Ascending aorta (tissue), 2 donors: ENCODE data around the gene JAM3. TPM values are rescaled to one million over a fixed set of nuclear protein-coding genes. Genes with fewer than 3 reads are reported as not detected.

Experiments
- DNase-seq, 2 donors: peaks; one replicate each; pipeline ENCODE4 v3.0.0-alpha.2; 2019; ENCODE audit warnings: low spot score in 2 of 2
- H3K27ac ChIP-seq, 2 donors: fragments of 200-600 bp; sonication (generic); one replicate each; pipeline ENCODE4 v1.5.1; 2016 to 2017; ENCODE audit warnings: mild to moderate bottlenecking in 1 of 2
- H3K27me3 ChIP-seq: fragments of 200-600 bp; sonication (generic); one replicate; pipeline ENCODE4 v1.5.1; 2017
- H3K36me3 ChIP-seq, 2 donors: fragments of 200-600 bp; sonication (generic); one replicate each; pipeline ENCODE4 v1.5.1; 2016
- H3K4me1 ChIP-seq, 2 donors: fragments of 200-600 bp; sonication (generic); one replicate each; pipeline ENCODE4 v1.5.1; 2016 to 2017; ENCODE audit warnings: mild to moderate bottlenecking in 1 of 2
- H3K4me3 ChIP-seq, 2 donors: fragments of 200-600 bp; sonication (generic); one replicate each; pipeline ENCODE4 v1.5.1; 2016 to 2017; ENCODE audit warnings: mild to moderate bottlenecking in 1 of 2
- H3K9me3 ChIP-seq, 2 donors: fragments of 200-600 bp; sonication (generic); one replicate each; pipeline ENCODE4 v1.5.1; 2016
- intact Hi-C: fragments of 100-400 bp; cut with DNase I; formaldehyde crosslinking; loops from one replicate; pipeline ENCODE4 v1.15.1; 2023
- total RNA-seq: library from RNA; depleted of rRNA; stranded (reverse); fragments of >200 nt; gene quantifications from one replicate; pipeline ENCODE4 v1.1.0, GENCODE V29; 2016
- TF ChIP-seq, protein P1 (sequence below), 3 experiments: fragments of 200-600 bp in 2 of 3; fragments of 450-650 bp in 1 of 3; sonication (generic) in 2 of 3; IDR thresholded peaks; one replicate each; pipeline ENCODE4 v1.5.1; 2016 to 2019; ENCODE audit warnings: antibody characterized with exemption in 3 of 3, mild to moderate bottlenecking in 1 of 3, moderate library complexity in 1 of 3

The JAM3 gene
- total RNA-seq, 1 donor from 2014 or later, result 59.8 TPM

GRCh38 chr11:134120921-134121526 lies 52.2 kb downstream of the JAM3 start:
- Histone ChIP-seq H3K4me3 (peak overlapping the region; percentile 43 to 57), H3K27ac (peak overlapping the region; percentile 90 to 92), H3K9me3 (no peaks in the 10 kb centered on the region), H3K36me3 (no peaks in the 10 kb centered on the region), H3K27me3 (no peaks in the 10 kb centered on the region), H3K4me1 (peaks cover 13 to 49% of the 10 kb centered on the region in 2 donors)
- intact Hi-C loops, result loop anchor here (1.0 to 5.0 kb wide), 4 partner anchors 18 to 164 kb away; partner anchors contain the start of genes IGSF9B and JAM3
- DNase-seq, result no peak
- TF ChIP-seq, protein P1, sequence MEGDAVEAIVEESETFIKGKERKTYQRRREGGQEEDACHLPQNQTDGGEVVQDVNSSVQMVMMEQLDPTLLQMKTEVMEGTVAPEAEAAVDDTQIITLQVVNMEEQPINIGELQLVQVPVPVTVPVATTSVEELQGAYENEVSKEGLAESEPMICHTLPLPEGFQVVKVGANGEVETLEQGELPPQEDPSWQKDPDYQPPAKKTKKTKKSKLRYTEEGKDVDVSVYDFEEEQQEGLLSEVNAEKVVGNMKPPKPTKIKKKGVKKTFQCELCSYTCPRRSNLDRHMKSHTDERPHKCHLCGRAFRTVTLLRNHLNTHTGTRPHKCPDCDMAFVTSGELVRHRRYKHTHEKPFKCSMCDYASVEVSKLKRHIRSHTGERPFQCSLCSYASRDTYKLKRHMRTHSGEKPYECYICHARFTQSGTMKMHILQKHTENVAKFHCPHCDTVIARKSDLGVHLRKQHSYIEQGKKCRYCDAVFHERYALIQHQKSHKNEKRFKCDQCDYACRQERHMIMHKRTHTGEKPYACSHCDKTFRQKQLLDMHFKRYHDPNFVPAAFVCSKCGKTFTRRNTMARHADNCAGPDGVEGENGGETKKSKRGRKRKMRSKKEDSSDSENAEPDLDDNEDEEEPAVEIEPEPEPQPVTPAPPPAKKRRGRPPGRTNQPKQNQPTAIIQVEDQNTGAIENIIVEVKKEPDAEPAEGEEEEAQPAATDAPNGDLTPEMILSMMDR (IDR thresholded peaks at IDR 0.05), result no peak

GRCh38 chr11:134124660-134125451 lies 56.0 kb downstream of the JAM3 start:
- TF ChIP-seq, protein P1 (IDR thresholded peaks at IDR 0.05), result peak in 1 of 3 experiments; percentile 17
- Histone ChIP-seq H3K4me1 (peaks cover 19 to 41% of the 10 kb centered on the region in 2 donors), H3K36me3 (no peaks in the 10 kb centered on the region), H3K4me3 (peak overlapping the region; percentile 56 to 70), H3K9me3 (no peaks in the 10 kb centered on the region), H3K27me3 (no peaks in the 10 kb centered on the region), H3K27ac (peak overlapping the region; percentile 61 to 90)
- DNase-seq, result no peak
- intact Hi-C loops, result loop anchor here (5.0 kb wide), 1 partner anchor 168 kb away; the partner anchor contains the start of gene IGSF9B

DNA sequence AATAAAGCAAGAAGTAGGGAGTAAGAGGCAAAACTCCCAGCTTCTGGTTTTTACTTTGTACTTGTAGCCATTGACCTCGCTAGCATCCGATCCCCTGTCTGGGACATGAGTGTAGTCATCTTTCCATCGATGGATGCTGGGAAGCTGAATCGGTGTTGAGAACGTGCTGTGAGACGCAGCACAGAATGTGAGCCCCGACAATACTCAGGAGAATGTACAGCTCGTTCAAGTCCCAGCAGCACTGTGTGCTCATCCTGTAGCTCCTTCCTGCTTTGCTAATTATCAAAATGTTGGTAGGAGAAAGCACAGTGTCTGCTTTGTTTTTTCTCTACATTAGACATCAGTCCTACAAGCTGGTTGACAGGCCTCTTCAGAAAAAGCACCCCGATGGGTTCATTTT lies 56.6 kb downstream of the JAM3 start:
- Histone ChIP-seq H3K9me3 (no peaks in the 10 kb centered on the region), H3K27me3 (no peaks in the 10 kb centered on the region), H3K36me3 (no peaks in the 10 kb centered on the region), H3K4me1 (peaks cover 19 to 40% of the 10 kb centered on the region in 2 donors), H3K4me3 (peak overlapping the region; percentile 56 to 70), H3K27ac (peak overlapping the region; percentile 61 to 90)
- TF ChIP-seq, protein P1 (IDR thresholded peaks at IDR 0.05), result no peak
- intact Hi-C loops, result no loop called here
- DNase-seq, result no peak

GRCh38 chr11:134126217-134126822 lies 57.4 kb downstream of the JAM3 start:
- H3K36me3 ChIP-seq, result no peaks in the 10 kb centered on the region
- DNase-seq, result no peak
- TF ChIP-seq, protein P1 (IDR thresholded peaks at IDR 0.05), result no peak
- intact Hi-C loops, result no loop called here
- H3K4me3 ChIP-seq, result peak overlapping the region in 1 of 2 donors; percentile 70
- peaks cover 19 to 37% of the 10 kb centered on the region in 2 donors for H3K4me1 ChIP-seq
- H3K27ac ChIP-seq, result peak overlapping the region; percentile 61 to 90
- H3K9me3 ChIP-seq, result peaks cover 0 to 2% of the 10 kb centered on the region in 2 donors
- no peaks in the 10 kb centered on the region for H3K27me3 ChIP-seq

DNA sequence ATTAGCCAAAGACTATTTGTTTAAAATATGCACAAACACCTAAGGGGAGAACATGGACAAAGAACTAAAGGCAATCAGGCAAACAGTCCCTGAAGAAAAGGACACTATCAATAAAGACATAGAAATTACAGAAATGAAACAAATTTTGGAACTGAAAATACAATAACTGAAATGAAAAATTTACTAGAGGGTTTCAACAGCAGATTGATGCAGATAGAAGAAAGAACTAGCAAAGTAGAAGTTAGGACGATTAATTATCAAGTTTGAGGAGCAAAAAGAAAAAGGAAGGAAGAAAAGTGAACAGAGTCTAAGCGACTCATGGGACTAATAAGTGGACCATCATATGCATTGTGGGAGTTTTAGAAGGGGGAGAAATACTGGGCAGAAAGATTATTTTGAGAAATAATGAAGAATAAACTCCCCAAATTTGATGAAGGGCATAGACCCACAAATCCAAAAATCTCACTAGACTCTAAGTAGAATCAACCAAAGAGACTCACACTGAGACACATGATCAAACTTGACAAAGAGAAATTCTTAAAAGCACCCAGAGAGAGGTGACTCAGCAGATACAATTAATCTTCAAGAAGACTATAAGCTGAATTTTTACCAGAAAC lies 62.9 kb downstream of the JAM3 start:
- no peaks in the 10 kb centered on the region for H3K27me3 ChIP-seq
- H3K4me1 ChIP-seq, result peaks cover under 1 to 2% of the 10 kb centered on the region in 2 donors
- H3K36me3 ChIP-seq, result no peaks in the 10 kb centered on the region
- TF ChIP-seq, protein P1 (IDR thresholded peaks at IDR 0.05), result no peak
- H3K27ac ChIP-seq, result peak overlapping the region in 1 of 2 donors; percentile 52
- DNase-seq, result no peak
- intact Hi-C loops, result no loop called here
- H3K4me3 ChIP-seq, result no peak overlapping the region
- peaks cover 3 to 23% of the 10 kb centered on the region in 2 donors for H3K9me3 ChIP-seq
